ENCODE results near the gene NUFIP1. TPM values are rescaled to one million over a fixed set of nuclear protein-coding genes. Genes with fewer than 3 reads are reported as not detected.

NUFIP1 gene
- total RNA-seq, 1 experiment from 2014 or later = 14.0 TPM

DNA sequence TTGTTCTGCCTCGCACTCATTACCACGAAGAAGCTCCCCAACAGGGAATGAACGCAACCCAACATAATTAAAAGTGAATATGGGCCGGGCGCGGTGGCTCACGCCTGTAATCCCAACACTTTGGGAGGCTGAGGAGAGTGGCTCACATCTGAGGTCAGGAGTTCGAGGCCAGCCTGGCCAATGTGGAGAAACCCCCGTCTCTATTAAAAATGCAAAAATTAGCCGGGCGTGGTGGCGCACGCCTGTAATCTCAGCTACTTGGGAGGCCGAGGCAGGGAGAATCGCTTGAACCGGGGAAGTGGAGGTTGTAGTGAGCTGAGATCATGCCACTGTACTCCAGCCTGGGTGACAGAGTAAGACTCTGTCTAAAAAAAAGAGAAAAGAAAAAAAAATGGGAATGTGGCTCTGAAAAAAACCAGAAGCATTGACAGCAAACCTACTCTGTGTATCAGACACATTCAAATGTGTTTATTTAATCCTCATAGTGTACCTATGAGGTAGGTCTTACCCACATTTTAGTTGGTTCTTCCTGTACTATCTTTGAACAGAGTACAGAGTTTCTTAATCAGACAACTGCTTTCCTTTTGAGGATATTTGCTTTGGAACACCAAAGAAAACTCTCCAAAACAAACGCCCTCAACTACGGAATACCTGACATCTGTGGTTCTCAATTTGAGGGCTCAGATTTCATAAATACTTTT is 70.0 kb downstream of the NUFIP1 start:
- no peak for TF ChIP-seq ETV6 (CRISPR knock-in tag; IDR thresholded peaks at IDR 0.05)
- TF ChIP-seq NR2C2 (CRISPR knock-in tag; IDR thresholded peaks at IDR 0.05) = no peak
- no peak for TF ChIP-seq E2F5 (CRISPR knock-in tag; IDR thresholded peaks at IDR 0.05)
- TF ChIP-seq FOXP4 (CRISPR knock-in tag; IDR thresholded peaks at IDR 0.05) = no peak
- TF ChIP-seq ZNF138 (CRISPR knock-in tag; conservative IDR thresholded peaks at IDR 0.05) = no peak
- no peak for TF ChIP-seq TCF7 (CRISPR knock-in tag; IDR thresholded peaks at IDR 0.05; ENCODE audit: low read depth)
- no peak for TF ChIP-seq EMX1 (CRISPR knock-in tag; IDR thresholded peaks at IDR 0.05)
- TF ChIP-seq CBFB (CRISPR knock-in tag; IDR thresholded peaks at IDR 0.05; ENCODE audit: low read depth) = no peak
- no peak for TF ChIP-seq NFYB (CRISPR knock-in tag; conservative IDR thresholded peaks at IDR 0.05; ENCODE audit: low read depth)
- no peak for TF ChIP-seq GTF2I (CRISPR knock-in tag; conservative IDR thresholded peaks at IDR 0.05)
- TF ChIP-seq, protein P1, sequence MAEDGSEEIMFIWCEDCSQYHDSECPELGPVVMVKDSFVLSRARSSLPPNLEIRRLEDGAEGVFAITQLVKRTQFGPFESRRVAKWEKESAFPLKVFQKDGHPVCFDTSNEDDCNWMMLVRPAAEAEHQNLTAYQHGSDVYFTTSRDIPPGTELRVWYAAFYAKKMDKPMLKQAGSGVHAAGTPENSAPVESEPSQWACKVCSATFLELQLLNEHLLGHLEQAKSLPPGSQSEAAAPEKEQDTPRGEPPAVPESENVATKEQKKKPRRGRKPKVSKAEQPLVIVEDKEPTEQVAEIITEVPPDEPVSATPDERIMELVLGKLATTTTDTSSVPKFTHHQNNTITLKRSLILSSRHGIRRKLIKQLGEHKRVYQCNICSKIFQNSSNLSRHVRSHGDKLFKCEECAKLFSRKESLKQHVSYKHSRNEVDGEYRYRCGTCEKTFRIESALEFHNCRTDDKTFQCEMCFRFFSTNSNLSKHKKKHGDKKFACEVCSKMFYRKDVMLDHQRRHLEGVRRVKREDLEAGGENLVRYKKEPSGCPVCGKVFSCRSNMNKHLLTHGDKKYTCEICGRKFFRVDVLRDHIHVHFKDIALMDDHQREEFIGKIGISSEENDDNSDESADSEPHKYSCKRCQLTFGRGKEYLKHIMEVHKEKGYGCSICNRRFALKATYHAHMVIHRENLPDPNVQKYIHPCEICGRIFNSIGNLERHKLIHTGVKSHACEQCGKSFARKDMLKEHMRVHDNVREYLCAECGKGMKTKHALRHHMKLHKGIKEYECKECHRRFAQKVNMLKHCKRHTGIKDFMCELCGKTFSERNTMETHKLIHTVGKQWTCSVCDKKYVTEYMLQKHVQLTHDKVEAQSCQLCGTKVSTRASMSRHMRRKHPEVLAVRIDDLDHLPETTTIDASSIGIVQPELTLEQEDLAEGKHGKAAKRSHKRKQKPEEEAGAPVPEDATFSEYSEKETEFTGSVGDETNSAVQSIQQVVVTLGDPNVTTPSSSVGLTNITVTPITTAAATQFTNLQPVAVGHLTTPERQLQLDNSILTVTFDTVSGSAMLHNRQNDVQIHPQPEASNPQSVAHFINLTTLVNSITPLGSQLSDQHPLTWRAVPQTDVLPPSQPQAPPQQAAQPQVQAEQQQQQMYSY (CRISPR knock-in tag; IDR thresholded peaks at IDR 0.05) = no peak
- TF ChIP-seq ZBTB43 (CRISPR knock-in tag; IDR thresholded peaks at IDR 0.05) = no peak
- no peak for TF ChIP-seq E2F1 (CRISPR knock-in tag; IDR thresholded peaks at IDR 0.05)
- Mint-ChIP-seq H3K27me3 (ENCODE audit: low read depth) (no peaks in the 10 kb centered on the region), H3K4me3 (no peak overlapping the region), H3K4me1 (peaks cover 10% of the 10 kb centered on the region), H3K9me3 (no peaks in the 10 kb centered on the region), H3K27ac (no peak overlapping the region), H3K36me3 (no peaks in the 10 kb centered on the region)
- DNase-seq (ENCODE audit: low spot score) (no peak), ATAC-seq (no peak)
- ChIA-PET CTCF (interaction anchor here (0.7 to 2.0 kb wide), 3 partner anchors 15 to 38 kb away, joined by 3 to 4 read pairs (median 3); no protein-coding TSS in a partner anchor), POLR2A (interaction anchor here (0.9 to 1.4 kb wide), 2 partner anchors 483 to 485 kb away, joined by 4 read pairs; no protein-coding TSS in a partner anchor)

- H3K27ac Mint-ChIP-seq = no peak overlapping the region
- H3K4me3 Mint-ChIP-seq = no peak overlapping the region
- CTCF ChIA-PET = interaction anchor here (0.6 to 2.0 kb wide), 4 partner anchors 16 to 483 kb away, joined by 3 to 8 read pairs (median 4); no protein-coding TSS in a partner anchor
- 0 out of 2 replicates have a peak, but pooled peaks have one; percentile 57 for TF ChIP-seq CREB1 (CRISPR knock-in tag; IDR thresholded peaks at IDR 0.05)
- TF ChIP-seq, protein P1 (CRISPR knock-in tag; IDR thresholded peaks at IDR 0.05) = no peak
- no peak for TF ChIP-seq ATF2 (CRISPR knock-in tag; IDR thresholded peaks at IDR 0.05; ENCODE audit: borderline replicate concordance, low read depth)
- TF ChIP-seq ZNF121 (CRISPR knock-in tag; IDR thresholded peaks at IDR 0.05) = peak; percentile 54; the same call in 1 of the 2 replicates
- TF ChIP-seq MYBL2 (CRISPR knock-in tag; IDR thresholded peaks at IDR 0.05) = peak; percentile 85; the same call in 1 of the 2 replicates
- 0 out of 2 replicates have a peak, but pooled peaks have one; percentile 21 for TF ChIP-seq CREM (CRISPR knock-in tag; IDR thresholded peaks at IDR 0.05)
Observed at GRCh38 chr13:44918326-44919103, 70.8 kb downstream of the NUFIP1 start.

More at GRCh38 chr13:44918326-44919103, 70.8 kb downstream of the NUFIP1 start:
- DNase-seq (ENCODE audit: low spot score) (peak; percentile 91), ATAC-seq (peak; percentile 88)
- no peaks in the 10 kb centered on the region for H3K27me3 Mint-ChIP-seq (ENCODE audit: low read depth)
- POLR2A ChIA-PET = interaction anchor here (0.9 to 1.4 kb wide), 2 partner anchors 482 to 484 kb away, joined by 4 read pairs; no protein-coding TSS in a partner anchor
- H3K9me3 Mint-ChIP-seq = no peaks in the 10 kb centered on the region
- no peaks in the 10 kb centered on the region for H3K36me3 Mint-ChIP-seq
- H3K4me1 Mint-ChIP-seq = peaks cover 10% of the 10 kb centered on the region

Data from WTC11 (cell line).